WERI-Rb-1 (cell line): Measurements from ENCODE around the gene OTOG.

Experiments used
- DNase-seq: peaks from one replicate; pipeline ENCODE4 v3.0.0-alpha.2; 2020
- H3K27ac ChIP-seq: fragments of 250-450 bp; sonication (Bioruptor Pico); 2 replicates; pipeline ENCODE4 v1.5.1; 2020; ENCODE audit warnings: mild to moderate bottlenecking, moderate library complexity
- H3K27me3 ChIP-seq: fragments of 250-450 bp; sonication (Bioruptor Pico); 2 replicates; pipeline ENCODE4 v1.5.1; 2021; ENCODE audit warnings: mild to moderate bottlenecking, low read depth, moderate library complexity; ENCODE audit not compliant: insufficient read depth, severe bottlenecking
- H3K36me3 ChIP-seq: fragments of 250-450 bp; sonication (Bioruptor Pico); 2 replicates; pipeline ENCODE4 v1.5.1; 2020; ENCODE audit warnings: mild to moderate bottlenecking, moderate library complexity
- H3K4me3 ChIP-seq: 2 replicates; pipeline ENCODE4 v1.5.1; 2011; ENCODE audit warnings: low read depth, mild to moderate bottlenecking, control low read depth, low read length
- H3K9me3 ChIP-seq: fragments of 250-450 bp; sonication (Bioruptor Pico); 2 replicates; pipeline ENCODE4 v1.5.1; 2021; ENCODE audit warnings: mild to moderate bottlenecking, moderate library complexity; ENCODE audit not compliant: severe bottlenecking
- CTCF ChIP-seq: IDR thresholded peaks from 2 replicates; pipeline ENCODE4 v1.5.1; 2011; ENCODE audit warnings: low read depth, mild to moderate bottlenecking, control low read depth, inconsistent platforms, low read length

The OTOG gene

DNA sequence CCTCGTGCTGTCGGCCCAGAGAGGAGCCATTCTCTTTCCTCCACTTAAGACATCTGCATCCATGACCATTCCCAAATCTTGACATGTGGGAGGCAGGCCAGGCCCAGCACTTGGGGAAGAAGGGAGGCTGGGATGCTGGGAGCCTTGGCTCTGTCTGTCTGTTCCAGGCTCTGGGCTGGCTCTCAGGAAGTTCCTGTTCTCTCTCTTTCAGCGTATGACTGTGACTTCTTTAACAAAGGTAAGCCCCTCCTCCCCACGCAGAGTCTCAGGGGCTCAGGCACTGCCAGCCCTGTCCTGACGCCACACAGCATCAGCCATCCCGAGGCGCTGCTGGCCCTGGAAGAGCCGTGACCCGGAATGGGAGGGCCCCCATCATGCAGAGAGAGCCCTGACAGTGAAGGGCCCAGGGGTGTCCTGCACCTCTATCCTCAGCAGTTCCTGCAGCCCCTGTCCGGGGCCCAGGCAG is 52.4 kb downstream of the OTOG start:
- no peaks in the 10 kb centered on the region for H3K36me3 ChIP-seq
- H3K4me3 ChIP-seq, result no peak overlapping the region
- no peak overlapping the region for H3K27ac ChIP-seq
- H3K9me3 ChIP-seq, result peaks cover 2% of the 10 kb centered on the region
- no peaks in the 10 kb centered on the region for H3K27me3 ChIP-seq
- no peak for TF ChIP-seq CTCF
- DNase-seq, result no peak

DNA sequence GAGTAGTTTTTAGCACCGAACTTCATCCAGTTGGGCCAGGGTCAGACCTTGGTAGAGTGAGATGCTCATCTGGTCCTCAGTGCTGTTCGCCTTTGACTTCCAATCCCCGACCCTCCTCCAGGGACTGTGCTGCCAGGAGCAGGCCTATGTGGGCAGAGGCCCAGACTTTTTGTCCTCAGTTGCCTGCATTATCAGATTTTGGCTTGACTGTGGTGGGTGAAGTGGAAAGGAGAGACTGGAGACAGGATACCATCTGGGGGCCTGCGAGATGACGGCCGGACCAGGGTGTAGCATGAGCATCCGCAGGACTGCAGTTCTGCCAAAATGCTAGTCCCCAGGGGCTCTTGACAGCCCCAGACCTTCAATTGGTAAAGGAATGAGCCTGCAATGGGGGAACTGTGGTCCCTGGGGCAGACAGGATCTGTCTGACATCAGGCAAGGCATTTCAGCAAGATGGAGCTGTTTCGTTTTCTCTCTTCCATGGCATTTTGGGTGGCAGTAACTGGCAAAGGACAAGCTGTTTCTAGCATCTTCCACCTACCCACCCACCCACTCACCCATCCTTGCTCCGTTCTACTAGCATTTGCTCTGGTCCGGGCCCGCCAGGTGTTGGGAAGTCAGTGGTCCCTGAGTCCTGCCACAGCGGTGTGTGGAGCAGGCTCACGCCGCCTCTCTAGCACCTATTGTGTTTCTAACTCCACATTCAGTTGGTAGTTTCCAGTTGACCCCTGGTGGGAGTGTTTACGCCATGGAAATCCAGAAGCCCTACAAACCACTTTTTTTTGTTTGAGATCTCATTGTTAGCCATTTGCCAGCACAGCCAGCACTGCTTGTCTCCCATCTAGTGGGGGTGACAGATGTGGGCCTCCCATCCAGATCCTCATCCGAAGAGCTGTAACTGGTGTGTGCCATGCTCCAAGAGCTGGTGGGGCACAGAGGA is 53.5 kb downstream of the OTOG start:
- Histone ChIP-seq H3K27ac (no peak overlapping the region), H3K4me3 (no peak overlapping the region), H3K36me3 (no peaks in the 10 kb centered on the region), H3K9me3 (no peaks in the 10 kb centered on the region), H3K27me3 (no peaks in the 10 kb centered on the region)
- no peak for TF ChIP-seq CTCF
- DNase-seq, result no peak

DNA sequence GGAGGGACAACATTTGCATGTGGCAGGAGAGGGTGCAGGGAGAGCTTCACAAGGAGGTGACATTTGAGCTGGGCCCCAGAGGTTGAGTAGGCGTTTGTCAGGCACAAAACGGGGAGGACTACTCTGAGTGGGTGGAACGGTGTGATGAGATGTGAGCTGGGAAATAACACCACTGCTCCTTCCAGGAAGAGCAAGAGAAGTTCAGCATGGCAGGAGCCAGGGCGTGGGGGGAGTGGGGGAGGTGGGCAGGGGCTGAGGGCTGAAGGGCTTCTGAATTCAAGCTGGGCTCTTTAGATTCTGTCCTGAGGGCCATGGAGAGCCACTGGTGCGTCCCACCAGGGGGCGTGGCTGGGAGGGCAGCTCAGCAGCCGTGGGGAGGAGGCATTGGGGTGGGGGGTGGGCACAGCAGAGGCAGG is 54.2 kb downstream of the OTOG start:
- Histone ChIP-seq H3K27me3 (no peaks in the 10 kb centered on the region), H3K9me3 (no peaks in the 10 kb centered on the region), H3K27ac (no peak overlapping the region), H3K36me3 (no peaks in the 10 kb centered on the region), H3K4me3 (no peak overlapping the region)
- DNase-seq, result peak; percentile 66
- peak; percentile 49 for TF ChIP-seq CTCF

DNA sequence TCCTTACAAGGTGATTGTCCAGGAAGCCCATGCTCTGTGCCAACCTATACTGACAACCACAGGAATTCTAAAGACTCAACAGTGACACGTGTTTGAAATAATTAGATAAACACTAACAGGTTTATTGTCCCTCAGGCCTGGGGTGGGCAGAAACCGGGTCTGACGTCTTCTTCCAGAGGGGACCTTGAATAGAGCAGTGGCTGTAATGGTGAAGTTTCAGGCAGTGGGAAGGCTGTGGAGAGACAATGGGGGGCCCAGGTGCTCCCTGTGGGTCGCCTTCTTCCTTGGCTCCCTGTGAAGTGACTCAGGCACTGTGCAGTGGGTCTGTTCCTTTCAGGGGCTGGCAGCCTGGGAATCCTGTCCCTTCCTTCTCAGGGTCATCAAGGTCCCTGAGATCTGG is 54.6 kb downstream of the OTOG start:
- no peak overlapping the region for H3K4me3 ChIP-seq
- H3K36me3 ChIP-seq, result no peaks in the 10 kb centered on the region
- H3K27me3 ChIP-seq, result no peaks in the 10 kb centered on the region
- no peaks in the 10 kb centered on the region for H3K9me3 ChIP-seq
- H3K27ac ChIP-seq, result no peak overlapping the region
- DNase-seq, result no peak
- TF ChIP-seq CTCF, result no peak

- no peak for TF ChIP-seq CTCF
- Histone ChIP-seq H3K9me3 (no peaks in the 10 kb centered on the region), H3K4me3 (no peak overlapping the region), H3K27me3 (no peaks in the 10 kb centered on the region), H3K36me3 (no peaks in the 10 kb centered on the region), H3K27ac (no peak overlapping the region)
- no peak for DNase-seq
Measured at GRCh38 chr11:17602105-17603001, 55.3 kb downstream of the OTOG start.
